ENCODE measurements around the gene SECTM1.

SECTM1 gene

GRCh38 chr17:82327289-82327688 is 6.3 kb downstream of the SECTM1 start:
- DNase-seq: no peak

- peak; percentile 1 for DNase-seq
Observed at GRCh38 chr17:82325286-82326180, 8.0 kb downstream of the SECTM1 start.

- peak; percentile 2 for DNase-seq
Observed at GRCh38 chr17:82324566-82325285, 8.8 kb downstream of the SECTM1 start.

GRCh38 chr17:82323514-82324234 is 9.9 kb downstream of the SECTM1 start:
- peak; percentile 0 for DNase-seq

- DNase-seq: no peak
Observed at GRCh38 chr17:82322526-82323453, 10.8 kb downstream of the SECTM1 start.

GRCh38 chr17:82321947-82322466 is 11.6 kb downstream of the SECTM1 start:
- DNase-seq: no peak

- peak; percentile 71 for DNase-seq
Observed at GRCh38 chr17:82320956-82321927, 12.3 kb downstream of the SECTM1 start.

GRCh38 chr17:82320140-82320840 is 13.3 kb downstream of the SECTM1 start:
- peak; percentile 1 for DNase-seq

GRCh38 chr17:82319619-82320062 is 13.9 kb downstream of the SECTM1 start:
- DNase-seq: no peak

- DNase-seq: no peak
Observed at GRCh38 chr17:82318772-82319606, 14.6 kb downstream of the SECTM1 start.

- DNase-seq: no peak
Observed at GRCh38 chr17:82318169-82318498, 15.4 kb downstream of the SECTM1 start.

- DNase-seq: peak; percentile 87
Observed at GRCh38 chr17:82317394-82318168, 16.0 kb downstream of the SECTM1 start, which contains the start of gene CD7. Gene CD7 (minus strand): TSS chr17:82317608. CDS start chr17:82317495, 113 bp downstream.

GRCh38 chr17:82316651-82317393 is 16.7 kb downstream of the SECTM1 start:
- peak; percentile 45 for DNase-seq

GRCh38 chr17:82315703-82316358 is 17.7 kb downstream of the SECTM1 start:
- DNase-seq: peak; percentile 82

GRCh38 chr17:82314727-82315605 is 18.6 kb downstream of the SECTM1 start:
- no peak for DNase-seq
